ENCODE measurements around the gene YTHDF1.

The YTHDF1 gene

GRCh38 chr20:63183422-63184146 is 32.3 kb downstream of the YTHDF1 start:
- DNase-seq, result peak; percentile 37

GRCh38 chr20:63182946-63183415 is 33.0 kb downstream of the YTHDF1 start:
- no peak for DNase-seq

GRCh38 chr20:63182425-63182824 is 33.5 kb downstream of the YTHDF1 start:
- DNase-seq, result no peak

- no peak for DNase-seq
Observed at GRCh38 chr20:63181226-63181625, 34.7 kb downstream of the YTHDF1 start.

- DNase-seq, result no peak
Observed at GRCh38 chr20:63180569-63181185, 35.3 kb downstream of the YTHDF1 start.

GRCh38 chr20:63179687-63180568 is 36.0 kb downstream of the YTHDF1 start:
- DNase-seq, result no peak

GRCh38 chr20:63178889-63179686 is 36.8 kb downstream of the YTHDF1 start:
- DNase-seq, result peak; percentile 63

- DNase-seq, result no peak
Observed at GRCh38 chr20:63178446-63178820, 37.5 kb downstream of the YTHDF1 start.

- no peak for DNase-seq
Observed at GRCh38 chr20:63177785-63178445, 38.0 kb downstream of the YTHDF1 start.

GRCh38 chr20:63177134-63177784 is 38.7 kb downstream of the YTHDF1 start:
- DNase-seq, result peak; percentile 40

GRCh38 chr20:63176427-63177133 is 39.4 kb downstream of the YTHDF1 start:
- DNase-seq, result no peak

GRCh38 chr20:63176034-63176426 is 39.9 kb downstream of the YTHDF1 start:
- DNase-seq, result no peak

GRCh38 chr20:63175038-63175895 is 40.7 kb downstream of the YTHDF1 start:
- no peak for DNase-seq

- DNase-seq, result no peak
Observed at GRCh38 chr20:63174309-63175037, 41.5 kb downstream of the YTHDF1 start.

- no peak for DNase-seq
Observed at GRCh38 chr20:63173552-63174191, 42.3 kb downstream of the YTHDF1 start.

- peak; percentile 24 for DNase-seq
Observed at GRCh38 chr20:63172726-63173125, 43.2 kb downstream of the YTHDF1 start.

- no peak for DNase-seq
Observed at GRCh38 chr20:63171991-63172390, 43.9 kb downstream of the YTHDF1 start.

- no peak for DNase-seq
Observed at GRCh38 chr20:63169681-63170080, 46.2 kb downstream of the YTHDF1 start.

- DNase-seq, result no peak
Observed at GRCh38 chr20:63168861-63169260, 47.1 kb downstream of the YTHDF1 start.
